RPMI8226 (cell line): ENCODE data around the gene BMI1.

ENCODE experiments used
- DNase-seq: peaks from one replicate; pipeline ENCODE4 v3.0.0-alpha.2; 2015

BMI1 gene

DNA sequence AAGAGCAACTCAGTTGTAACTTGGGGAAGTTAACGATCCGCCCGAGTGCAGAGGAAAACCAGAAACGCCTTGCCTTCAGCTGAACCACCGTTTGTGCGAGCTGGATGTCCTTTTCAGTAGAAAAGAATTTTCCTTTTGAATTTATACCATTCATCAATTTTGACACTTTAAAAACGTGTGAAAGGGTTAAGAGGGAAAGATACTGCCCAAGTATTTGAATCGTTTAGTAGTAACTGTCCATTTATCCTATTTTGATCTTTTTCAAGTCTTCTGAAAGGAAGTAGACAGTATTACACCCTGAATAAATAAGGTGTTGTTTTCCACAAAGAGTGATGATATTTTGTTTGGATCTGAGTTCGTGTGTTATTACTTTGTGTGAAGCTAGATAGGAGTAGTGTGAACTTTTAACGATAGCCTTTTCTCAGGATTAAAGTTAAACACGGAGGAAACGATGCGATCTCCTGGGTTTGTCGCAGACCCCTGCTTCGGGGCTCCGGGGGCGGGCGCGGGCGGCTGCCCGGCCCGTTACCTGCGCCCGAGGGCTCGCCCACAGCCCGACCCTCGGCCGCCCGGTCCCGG lies 830 bp upstream of the BMI1 start:
- no peak for DNase-seq

DNA sequence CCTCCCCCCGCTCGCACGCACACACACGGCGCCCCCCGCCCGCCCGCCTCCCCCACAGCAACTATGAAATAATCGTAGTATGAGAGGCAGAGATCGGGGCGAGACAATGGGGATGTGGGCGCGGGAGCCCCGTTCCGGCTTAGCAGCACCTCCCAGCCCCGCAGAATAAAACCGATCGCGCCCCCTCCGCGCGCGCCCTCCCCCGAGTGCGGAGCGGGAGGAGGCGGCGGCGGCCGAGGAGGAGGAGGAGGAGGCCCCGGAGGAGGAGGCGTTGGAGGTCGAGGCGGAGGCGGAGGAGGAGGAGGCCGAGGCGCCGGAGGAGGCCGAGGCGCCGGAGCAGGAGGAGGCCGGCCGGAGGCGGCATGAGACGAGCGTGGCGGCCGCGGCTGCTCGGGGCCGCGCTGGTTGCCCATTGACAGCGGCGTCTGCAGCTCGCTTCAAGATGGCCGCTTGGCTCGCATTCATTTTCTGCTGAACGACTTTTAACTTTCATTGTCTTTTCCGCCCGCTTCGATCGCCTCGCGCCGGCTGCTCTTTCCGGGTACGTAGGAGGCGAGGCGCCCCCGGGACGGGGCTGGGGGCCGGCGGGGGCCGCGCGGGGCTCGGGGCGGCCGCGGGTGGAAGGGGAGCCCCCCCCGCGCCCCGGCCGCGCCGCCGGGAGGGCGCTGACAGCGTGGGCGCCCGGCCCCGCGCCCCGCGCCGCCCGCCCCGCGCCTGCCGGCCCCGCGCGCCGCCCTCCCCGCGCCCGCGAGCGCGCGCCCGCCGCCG lies 441 bp downstream of the BMI1 start:
- peak; percentile 71 for DNase-seq

DNA sequence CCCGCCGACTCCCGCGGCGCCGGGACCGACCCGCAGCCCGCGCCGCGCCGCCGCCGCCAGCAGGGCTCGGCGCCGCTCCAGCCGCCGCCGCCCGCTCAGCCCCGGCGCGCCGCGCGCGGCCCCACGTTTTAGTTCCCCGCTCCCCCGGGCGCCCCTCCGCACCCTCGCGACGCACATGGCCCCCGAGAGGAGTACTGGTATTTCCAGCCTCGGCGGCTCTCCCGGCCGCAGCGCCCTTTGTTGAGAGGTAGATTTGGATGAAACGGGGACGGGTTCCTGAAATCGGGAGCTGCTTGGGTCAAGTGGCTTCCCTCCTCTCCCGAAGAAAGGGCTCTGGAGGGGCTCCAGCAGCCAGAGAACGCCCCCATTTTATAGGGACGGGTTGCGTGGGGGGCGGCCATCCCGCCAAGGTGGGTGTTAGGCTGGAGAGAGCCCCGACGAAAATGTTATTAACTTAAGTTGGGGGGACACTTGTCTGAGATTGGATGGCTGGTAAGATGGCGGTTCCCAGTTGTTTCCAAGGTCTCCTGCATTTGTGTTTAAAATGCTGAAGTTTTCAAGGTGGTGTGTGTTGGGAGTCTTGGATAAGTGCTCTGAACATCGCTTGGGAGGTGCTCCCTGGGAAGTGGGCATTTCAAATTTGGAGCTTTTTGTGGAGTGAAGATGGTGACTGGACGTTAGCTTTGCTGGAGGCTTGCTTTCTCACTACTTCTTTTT lies 1.2 kb downstream of the BMI1 start:
- no peak for DNase-seq

DNA sequence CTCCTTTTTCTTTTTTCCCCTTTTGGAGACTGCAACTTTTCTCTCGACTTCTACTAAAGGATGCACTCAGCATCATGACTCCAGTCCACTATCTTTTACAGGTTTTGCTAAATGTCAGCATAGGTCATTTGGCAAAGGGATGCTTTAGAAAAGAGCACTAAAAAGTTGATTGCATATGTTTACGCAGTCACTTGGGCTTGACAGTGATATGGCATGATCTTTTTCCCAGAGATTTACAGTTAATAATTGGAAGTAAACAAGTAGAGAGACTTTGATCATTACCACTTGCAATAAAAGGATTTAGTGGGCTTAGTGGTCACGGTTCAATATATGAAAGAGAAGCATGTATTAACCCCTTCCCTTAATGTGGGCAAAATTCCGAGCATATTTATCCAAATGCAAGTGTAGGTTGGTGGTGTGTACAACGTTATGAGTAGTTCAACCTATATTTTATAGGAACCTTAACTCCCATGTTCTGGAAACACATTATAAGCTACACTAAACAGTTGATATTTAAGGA lies 1.8 kb downstream of the BMI1 start:
- DNase-seq: no peak

DNA sequence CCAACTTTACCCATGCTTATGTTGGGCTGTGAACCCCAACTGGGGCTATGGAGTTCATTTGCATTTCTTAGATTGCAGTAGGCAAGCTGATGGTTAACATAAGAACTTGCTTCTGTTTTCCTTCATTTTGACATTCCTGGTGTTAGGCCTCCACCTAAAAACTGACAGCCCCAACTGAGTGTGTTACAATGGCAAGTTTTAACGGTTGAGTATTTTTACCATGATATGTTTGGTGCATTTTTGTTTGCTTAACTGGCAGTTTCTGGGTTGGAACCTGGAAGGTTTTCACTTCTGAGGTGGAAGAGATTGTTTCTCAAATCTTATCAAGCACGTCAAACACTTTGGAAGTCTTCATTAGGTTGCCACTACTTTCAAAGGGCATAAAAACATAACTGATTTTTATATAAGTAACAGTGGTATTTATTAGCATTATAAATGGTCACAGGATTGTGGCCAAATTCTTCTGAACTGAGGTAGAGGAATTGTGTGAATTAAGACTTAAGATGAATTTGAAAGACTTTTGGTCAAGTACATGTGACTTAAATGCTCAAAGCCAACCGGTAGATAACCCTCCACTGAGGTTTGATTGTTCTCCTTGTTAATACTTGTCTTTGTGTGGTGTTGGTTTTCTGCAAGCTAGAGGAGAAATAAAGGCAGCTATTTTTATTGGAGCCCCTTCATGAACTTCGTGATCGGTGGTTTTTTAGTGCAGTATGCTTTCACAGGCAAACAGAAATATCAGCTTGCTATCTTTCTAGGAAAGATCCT lies 2.8 kb downstream of the BMI1 start:
- DNase-seq: no peak

DNA sequence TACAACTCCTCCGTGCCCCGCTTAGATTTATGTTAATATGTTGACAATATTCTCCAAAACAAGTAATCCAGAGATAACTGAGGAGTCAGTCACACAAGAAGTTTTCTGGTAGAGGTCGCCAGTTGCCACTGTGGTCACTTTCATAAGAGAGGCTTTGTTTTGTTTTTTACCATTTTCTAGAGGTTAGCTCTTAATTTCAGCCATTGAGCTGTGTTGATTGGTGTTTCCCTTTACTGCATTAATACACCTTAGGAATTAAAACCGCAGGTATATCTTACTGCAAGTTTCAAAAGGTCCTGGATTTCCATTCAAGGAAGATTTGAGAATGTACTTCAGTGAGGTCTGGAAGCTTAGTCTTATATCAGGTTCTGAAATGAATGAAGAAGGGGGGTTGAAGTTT lies 3.5 kb downstream of the BMI1 start:
- no peak for DNase-seq

DNA sequence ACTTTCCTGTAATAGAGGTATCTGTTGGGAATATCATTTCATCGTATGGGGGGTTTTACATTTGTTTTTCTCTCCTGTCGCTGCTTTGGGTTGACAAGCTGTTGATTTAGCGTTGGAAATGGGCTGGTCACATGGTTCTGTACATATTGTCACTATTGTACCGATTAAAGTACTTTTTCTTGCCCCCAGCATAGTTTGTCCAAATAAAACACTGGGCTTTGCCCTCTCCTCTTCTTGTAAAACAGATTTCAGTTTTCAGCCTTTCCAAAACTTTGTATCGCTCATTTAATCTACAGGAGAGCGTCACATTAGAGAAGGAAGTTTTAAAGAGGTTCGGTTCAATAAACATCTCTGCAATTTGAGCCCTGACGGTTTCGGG lies 4.0 kb downstream of the BMI1 start:
- DNase-seq: no peak

DNA sequence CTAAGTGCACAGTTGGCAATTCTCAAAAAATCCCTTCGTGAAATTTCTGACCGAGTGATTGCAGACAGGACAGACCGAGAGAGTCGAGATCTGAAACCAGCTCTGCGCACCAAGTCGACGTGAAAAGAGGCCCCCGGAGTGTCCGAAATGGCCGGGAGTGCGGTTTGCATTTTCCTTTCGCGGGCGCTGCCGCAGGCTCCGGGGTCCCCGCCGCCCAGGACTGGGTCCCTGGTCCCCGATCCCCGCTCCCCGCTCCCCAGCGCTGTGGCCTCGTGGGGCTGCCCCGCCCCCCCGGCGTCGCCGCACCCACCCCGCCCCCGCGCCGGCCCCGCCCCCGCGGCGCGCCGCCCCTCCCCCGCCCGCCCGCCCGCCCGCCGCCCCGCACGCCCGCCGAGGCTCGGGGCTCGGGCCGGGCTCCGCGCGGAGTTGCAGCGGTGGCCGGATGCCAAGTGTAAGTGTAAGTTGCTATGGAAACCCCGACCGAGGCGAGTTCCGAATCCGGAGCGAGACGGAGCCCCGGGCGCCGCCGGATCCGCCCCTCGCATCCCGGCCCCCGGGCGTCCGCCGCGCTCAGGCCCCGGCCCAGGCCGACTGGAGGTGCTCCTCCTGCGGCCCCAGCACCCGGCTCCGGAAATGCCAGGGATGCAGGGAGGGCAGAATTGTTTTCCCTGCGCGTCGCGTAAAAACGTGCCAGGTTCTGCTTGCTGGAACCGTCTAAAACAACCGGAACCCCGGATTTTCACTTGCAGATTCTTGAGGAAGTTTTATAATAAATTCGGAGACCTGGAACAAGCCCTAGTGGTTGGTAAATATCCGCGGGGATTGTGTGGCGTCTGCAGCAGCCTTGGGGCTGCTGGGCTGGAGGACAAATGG lies 4.6 kb downstream of the BMI1 start:
- DNase-seq: peak; percentile 89

DNA sequence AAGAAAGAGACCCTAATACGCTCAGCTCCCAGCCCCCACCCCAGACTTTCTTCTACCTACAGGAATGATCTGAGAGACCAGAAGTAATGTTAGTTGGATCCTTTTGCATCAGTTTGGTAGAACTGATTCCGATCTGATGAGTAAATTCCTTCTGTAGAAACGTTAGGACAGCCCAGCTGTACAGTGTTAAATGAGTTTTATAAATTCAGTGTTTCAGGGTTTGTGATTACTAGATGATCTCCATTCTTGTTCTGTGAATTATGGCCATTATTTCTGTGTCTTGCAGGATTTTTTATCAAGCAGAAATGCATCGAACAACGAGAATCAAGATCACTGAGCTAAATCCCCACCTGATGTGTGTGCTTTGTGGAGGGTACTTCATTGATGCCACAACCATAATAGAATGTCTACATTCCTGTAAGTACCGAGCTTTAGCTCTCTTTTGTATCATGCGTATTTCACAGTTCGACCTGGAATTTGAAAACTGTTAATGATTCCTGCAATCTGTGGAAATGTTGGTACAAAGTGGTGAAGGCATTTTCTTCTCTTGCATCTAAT lies 5.3 kb downstream of the BMI1 start:
- DNase-seq: no peak

DNA sequence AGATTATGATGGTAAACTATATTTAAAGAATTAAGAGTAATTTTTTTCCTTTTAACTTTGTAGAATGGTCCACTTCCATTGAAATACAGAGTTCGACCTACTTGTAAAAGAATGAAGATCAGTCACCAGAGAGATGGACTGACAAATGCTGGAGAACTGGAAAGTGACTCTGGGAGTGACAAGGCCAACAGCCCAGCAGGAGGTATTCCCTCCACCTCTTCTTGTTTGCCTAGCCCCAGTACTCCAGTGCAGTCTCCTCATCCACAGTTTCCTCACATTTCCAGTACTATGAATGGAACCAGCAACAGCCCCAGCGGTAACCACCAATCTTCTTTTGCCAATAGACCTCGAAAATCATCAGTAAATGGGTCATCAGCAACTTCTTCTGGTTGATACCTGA lies 8.3 kb downstream of the BMI1 start:
- DNase-seq: no peak

DNA sequence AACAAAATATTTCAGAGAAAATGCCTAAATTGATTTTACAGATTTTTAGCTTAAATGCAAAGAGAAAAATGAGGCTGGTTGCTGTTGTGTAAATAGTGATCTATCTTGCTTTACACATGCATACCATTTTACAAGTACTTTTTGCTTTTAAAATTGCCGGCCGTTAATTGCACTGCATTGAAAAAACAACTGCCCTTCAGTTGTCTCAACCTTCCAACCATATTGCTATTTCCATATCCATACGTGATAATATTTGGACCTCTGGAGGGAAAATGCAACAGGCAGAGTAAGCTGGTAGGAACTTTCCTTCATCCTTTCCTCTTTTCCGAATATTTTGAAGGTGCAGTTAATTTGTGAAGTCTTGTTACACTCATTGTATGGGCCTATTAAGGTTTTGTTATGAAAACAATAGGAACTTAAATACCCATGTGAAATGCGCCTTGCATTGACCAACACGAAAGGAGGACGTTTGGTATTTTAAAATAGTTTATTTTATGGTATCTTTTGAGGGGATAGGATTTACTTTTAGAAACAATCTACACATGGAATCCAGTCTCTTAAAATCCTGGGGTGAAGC lies 11.3 kb downstream of the BMI1 start:
- DNase-seq: no peak

DNA sequence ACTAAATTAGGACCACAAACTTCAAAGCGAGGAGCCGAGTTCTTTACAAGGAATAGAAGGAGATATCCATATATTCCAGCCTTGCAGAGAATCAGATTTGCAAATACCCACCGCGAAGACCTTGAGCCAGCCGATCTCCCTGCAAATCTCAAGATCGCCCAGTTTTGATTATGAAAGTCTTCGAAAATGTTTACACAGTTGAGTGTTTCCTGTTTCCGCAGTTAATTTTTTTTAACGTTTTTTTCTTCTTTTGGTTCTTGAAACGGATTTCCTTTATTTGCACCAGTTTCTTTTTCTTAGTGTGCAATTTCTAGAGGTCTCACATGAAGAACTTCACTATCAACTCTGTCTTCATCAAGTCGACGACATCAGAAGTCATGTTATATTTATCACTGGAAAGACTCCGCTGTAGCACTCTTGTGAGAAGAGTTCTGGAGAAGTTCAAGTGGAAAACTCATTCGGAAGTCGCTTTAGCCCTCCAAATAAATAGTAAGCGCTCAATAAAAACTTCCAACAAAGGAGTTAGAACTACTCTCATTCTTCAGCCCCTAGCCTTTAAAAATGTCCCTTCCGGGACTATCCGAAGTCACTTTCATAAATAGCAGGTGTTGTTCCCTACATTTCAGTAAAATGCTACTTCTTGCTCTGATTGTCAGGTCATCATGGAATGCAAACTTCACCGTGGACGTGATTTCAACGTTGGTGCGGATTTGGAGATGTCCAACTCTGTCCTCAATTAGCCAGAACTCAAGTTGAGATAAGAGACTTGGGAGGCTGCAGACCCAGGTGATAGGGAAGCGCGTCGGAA lies 12.5 kb downstream of the BMI1 start:
- no peak for DNase-seq

DNA sequence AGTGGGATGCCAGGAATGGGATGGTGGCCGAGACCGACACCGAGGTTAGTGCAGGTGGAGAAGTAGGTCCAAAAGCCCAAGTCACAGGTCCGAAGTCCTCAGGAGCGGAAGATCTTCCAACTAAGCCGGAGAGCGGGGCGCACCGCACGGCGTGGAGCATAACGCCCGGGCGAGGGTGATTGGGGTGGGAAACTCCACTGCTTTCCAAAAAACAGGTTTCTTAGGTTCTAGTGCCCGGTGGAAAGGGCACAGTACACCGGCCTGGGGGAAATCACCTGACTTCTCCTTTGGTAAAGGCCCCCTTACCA lies 13.0 kb downstream of the BMI1 start:
- no peak for DNase-seq

DNA sequence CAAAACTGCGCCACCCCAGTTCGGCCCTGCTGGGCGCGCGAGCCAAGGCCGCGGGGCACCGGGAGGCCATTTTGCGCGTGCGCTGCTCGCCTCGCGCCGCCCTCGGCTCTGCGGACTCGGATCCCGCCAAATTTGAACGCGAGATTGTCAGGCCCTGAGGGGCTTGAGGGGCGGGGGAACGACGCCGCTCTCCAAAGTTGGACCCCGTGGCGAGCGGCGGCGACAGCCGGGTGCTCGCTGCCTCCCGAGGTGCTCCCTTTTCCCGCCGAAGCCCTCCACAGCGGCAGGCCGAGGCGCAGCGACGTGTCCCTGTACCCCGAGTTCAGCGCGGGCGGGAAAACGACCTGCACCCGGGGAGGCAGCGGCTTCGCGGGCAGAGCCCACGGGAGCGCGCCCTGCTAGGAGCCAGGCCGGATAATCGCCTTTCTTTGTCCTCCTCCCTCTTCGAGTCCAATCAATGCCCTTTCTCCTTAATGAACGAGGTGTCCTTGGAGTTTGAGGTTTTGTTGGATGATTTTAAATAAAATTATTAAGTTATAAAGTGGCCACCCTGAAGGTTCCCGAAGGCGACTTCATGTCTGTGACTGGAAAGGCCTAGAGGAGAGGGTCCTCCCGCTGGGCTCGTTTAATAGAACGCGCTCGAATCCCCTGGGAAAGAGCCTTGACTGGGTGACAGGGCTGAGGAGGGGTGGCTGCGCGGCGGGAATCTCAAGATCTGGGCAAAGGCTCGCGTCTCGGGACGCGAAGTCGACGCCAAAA lies 13.7 kb downstream of the BMI1 start:
- DNase-seq: no peak

DNA sequence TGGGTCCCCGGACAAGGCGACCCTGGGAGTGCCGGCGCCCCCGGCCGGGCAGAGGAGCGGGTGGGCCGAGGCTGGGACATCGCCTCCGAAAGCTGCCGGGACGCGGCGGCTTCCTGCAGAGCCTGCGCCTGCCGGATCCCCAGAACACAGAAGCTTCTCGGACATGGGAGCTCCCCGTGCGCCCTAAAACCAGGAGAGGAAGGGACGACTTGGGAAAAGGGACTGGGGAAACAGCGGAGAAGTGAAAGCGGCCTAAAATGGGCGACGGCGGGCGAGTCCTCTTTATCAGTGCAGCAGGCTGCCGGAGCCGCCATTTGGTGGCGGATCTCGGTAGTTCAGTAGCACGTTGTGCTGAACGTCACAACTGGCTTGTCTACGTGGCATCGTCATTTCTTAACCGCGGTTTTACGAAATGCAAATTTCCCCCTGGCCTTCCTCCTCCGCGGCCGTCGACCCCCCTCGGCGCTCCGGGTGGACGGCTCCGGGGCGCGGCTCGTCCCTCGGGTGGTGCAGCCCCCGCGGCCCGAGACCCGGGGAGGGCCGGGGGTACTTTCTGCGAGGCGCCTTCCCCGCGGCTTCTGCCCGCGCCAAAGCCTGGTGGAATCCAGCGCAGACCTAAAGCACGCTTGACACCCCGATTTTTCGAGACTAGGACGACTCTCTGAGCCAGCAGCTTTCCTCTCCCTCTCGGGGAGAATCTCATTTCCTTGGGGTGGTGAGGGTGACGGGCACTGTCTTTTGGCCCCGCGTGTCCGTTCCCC lies 14.5 kb downstream of the BMI1 start:
- peak; percentile 59 for DNase-seq

DNA sequence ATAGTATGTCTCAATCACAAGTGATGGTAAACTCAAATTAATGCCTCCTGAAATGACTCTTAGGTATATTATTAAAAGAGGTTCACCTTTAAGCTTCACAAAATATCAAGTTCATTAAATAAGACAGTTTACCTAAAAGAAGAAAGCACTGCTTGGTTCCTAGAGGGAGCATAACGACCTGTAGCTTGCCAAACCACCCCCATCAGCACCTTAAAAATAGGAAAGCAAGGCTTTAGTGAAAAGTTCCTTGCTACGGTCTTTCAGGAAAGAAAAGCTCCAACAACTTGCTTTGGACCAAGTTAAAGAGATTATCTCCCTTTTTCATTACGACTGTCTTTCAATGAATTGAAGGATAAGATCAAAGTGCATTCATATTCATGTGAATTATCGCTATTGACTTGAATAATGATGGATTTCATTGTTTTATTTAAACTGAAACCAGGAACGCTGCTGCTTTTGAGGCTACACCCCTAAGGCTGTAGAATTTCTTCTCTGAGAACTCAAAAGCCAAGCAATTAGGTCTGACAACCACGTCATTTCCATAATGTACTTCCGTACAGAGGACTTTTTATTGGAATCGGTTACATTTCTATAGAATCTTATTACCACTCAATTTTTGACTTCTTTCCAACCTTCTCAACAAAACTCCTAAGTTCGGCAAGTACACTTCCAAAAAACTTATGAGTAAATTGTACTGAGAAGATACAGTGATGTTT lies 17.4 kb downstream of the BMI1 start:
- no peak for DNase-seq

DNA sequence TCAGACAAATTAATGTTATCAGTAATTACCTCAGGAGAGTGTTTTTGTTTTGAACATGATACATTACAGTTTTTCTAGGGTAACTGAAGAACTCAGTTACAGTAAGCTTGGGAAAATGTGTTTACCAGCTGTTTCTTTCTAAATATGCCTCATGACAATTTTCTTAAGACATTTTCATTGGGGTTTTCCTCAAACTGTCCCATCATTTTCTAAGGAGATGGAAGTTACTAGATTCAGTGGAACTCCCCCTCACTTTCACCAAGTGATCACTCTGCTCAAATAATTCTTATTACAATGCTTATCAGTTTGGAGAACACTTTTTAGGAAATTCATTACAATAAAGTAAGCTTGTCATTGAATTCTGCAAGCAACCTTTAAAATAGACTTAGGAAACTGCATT lies 18.0 kb downstream of the BMI1 start:
- DNase-seq: no peak

DNA sequence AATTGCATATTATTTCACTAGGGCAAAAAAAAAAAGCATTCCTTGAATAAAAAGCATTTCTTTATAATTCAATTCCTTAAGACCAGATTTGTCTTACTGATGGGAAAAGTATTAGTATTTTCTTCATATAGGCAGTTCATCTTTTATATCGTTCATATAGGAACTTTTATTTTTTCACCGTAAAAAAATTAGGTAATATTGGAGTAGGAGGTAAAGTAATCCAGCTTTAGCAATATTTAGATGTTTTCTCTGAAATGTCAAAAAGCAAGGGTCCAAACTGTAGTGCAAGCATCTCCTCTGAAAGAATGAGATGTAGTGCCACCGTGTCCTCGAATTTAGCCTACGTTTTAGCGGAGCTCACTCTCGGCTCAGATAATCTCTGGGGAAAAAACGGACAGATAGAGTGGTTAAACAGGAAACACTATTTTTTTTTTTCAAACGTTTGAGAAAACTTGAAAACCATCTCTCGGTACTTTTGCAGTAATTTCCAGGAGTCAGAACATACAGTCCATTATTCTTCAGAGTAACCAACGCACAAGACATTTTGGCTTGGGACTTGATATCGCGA lies 18.9 kb downstream of the BMI1 start:
- no peak for DNase-seq
